SU-DHL-6 (cell line): ENCODE data around the gene RGL4.

Experiments used
- H2AFZ ChIP-seq: fragments of 200-600 bp; sonication (generic); 2 replicates; pipeline ENCODE4 v1.6.1; 2014; ENCODE audit warnings: low read depth, mild to moderate bottlenecking, moderate library complexity, mixed read lengths, antibody characterized with exemption, low read length; ENCODE audit not compliant: severe bottlenecking
- H3F3A ChIP-seq: fragments of 200-600 bp; shearing (Covaris generic); 2 replicates; pipeline ENCODE4 v1.6.0; 2016; ENCODE audit warnings: antibody characterized with exemption, mild to moderate bottlenecking; ENCODE audit not compliant: insufficient read depth
- H3K27ac ChIP-seq: fragments of 200-600 bp; sonication (generic); 2 replicates; pipeline ENCODE4 v1.5.1; 2016; ENCODE audit warnings: low read depth, mild to moderate bottlenecking, low read length, moderate library complexity, mixed read lengths
- H3K27me3 ChIP-seq: fragments of 200-600 bp; sonication (generic), shearing (Covaris generic); 2 replicates; pipeline ENCODE4 v1.6.0; 2014; ENCODE audit warnings: mild to moderate bottlenecking, low read length
- H3K36me3 ChIP-seq: fragments of 200-600 bp; sonication (generic); 2 replicates; pipeline ENCODE4 v1.6.1; 2014; ENCODE audit warnings: mild to moderate bottlenecking, low read length, mixed read lengths
- H3K4me2 ChIP-seq: fragments of 300-600, 200-600 bp; shearing (Covaris generic), sonication (generic); 2 replicates; pipeline ENCODE4 v1.6.0; 2014; ENCODE audit warnings: low read length, low read depth, mild to moderate bottlenecking; ENCODE audit not compliant: poor library complexity, severe bottlenecking
- H3K4me3 ChIP-seq: fragments of 200-600 bp; sonication (generic); 2 replicates; pipeline ENCODE4 v1.5.1; 2014; ENCODE audit warnings: antibody characterized with exemption, low read length, mild to moderate bottlenecking, mixed read lengths; ENCODE audit not compliant: insufficient read depth, poor library complexity, severe bottlenecking
- H3K79me2 ChIP-seq: fragments of 200-600 bp; sonication (generic); 2 replicates; pipeline ENCODE4 v1.6.1; 2014; ENCODE audit warnings: mild to moderate bottlenecking, low read length, moderate library complexity; ENCODE audit not compliant: insufficient read depth
- H3K9ac ChIP-seq: fragments of 200-600 bp; sonication (generic); 2 replicates; pipeline ENCODE4 v1.7.0; 2014; ENCODE audit warnings: mild to moderate bottlenecking, low read length
- H3K9me2 ChIP-seq: fragments of 200-600 bp; sonication (generic); replicated peaks from 2 replicates; pipeline ENCODE4 v1.6.1; 2014; ENCODE audit warnings: low read length; ENCODE audit not compliant: insufficient read depth
- H3K9me3 ChIP-seq: fragments of 200-600 bp; sonication (generic); 2 replicates; pipeline ENCODE4 v1.6.1; 2014; ENCODE audit warnings: low read length, mixed read lengths; ENCODE audit not compliant: insufficient read depth
- H4K20me1 ChIP-seq: fragments of 200-600 bp; sonication (generic); 2 replicates; pipeline ENCODE4 v1.6.1; 2014; ENCODE audit warnings: low read depth, mild to moderate bottlenecking, antibody characterized with exemption, low read length, moderate library complexity, mixed read lengths
- EZH2phosphoT487 ChIP-seq: fragments of 200-600 bp; sonication (generic), shearing (Covaris generic); conservative IDR thresholded peaks from 2 replicates; pipeline ENCODE4 v1.6.1; 2018; ENCODE audit warnings: mild to moderate bottlenecking, antibody characterized with exemption, low read length, moderate library complexity, mixed read lengths
- TF ChIP-seq, protein P1 (sequence below): fragments of 200-600 bp; sonication (generic); IDR thresholded peaks from one replicate; pipeline ENCODE4 v1.5.1; 2017; ENCODE audit warnings: antibody characterized with exemption, mild to moderate bottlenecking, low read length, moderate library complexity; ENCODE audit not compliant: insufficient read depth, poor library complexity, severe bottlenecking

Gene RGL4

DNA sequence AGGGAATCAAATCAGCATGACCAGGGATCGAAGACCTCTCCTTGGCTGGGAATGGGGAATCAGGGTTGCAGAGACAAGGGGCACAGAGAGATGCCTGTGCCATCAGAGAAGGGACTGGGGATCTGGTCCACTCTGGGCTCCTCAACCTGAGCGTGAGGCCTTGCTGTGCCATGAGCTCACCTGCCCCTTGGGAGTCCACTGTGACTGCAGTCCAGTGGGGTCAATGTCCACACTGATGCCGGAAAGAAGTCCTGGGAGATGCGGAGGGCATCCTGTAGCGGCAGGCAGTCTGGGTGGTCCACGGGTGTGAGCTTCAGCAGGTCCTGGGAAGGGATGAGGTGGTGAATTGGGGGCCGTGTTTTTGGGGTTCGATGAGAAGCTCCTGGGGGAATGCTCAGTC is 7.3 kb upstream of the RGL4 start:
- no peaks in the 10 kb centered on the region for H3K9me3 ChIP-seq
- H3K79me2 ChIP-seq: no peaks in the 10 kb centered on the region
- H3K27me3 ChIP-seq: no peaks in the 10 kb centered on the region
- no peaks in the 10 kb centered on the region for H3K36me3 ChIP-seq
- H2AFZ ChIP-seq: no peak overlapping the region
- no peaks in the 10 kb centered on the region for H3F3A ChIP-seq
- H3K4me3 ChIP-seq: no peak overlapping the region
- TF ChIP-seq, protein P1, sequence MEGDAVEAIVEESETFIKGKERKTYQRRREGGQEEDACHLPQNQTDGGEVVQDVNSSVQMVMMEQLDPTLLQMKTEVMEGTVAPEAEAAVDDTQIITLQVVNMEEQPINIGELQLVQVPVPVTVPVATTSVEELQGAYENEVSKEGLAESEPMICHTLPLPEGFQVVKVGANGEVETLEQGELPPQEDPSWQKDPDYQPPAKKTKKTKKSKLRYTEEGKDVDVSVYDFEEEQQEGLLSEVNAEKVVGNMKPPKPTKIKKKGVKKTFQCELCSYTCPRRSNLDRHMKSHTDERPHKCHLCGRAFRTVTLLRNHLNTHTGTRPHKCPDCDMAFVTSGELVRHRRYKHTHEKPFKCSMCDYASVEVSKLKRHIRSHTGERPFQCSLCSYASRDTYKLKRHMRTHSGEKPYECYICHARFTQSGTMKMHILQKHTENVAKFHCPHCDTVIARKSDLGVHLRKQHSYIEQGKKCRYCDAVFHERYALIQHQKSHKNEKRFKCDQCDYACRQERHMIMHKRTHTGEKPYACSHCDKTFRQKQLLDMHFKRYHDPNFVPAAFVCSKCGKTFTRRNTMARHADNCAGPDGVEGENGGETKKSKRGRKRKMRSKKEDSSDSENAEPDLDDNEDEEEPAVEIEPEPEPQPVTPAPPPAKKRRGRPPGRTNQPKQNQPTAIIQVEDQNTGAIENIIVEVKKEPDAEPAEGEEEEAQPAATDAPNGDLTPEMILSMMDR: no peak
- no peak for TF ChIP-seq EZH2phosphoT487
- H3K4me2 ChIP-seq: no peak overlapping the region
- no peak overlapping the region for H3K9ac ChIP-seq
- no peak overlapping the region for H3K27ac ChIP-seq
- no peaks in the 10 kb centered on the region for H4K20me1 ChIP-seq
- H3K9me2 ChIP-seq: no peaks in the 10 kb centered on the region

DNA sequence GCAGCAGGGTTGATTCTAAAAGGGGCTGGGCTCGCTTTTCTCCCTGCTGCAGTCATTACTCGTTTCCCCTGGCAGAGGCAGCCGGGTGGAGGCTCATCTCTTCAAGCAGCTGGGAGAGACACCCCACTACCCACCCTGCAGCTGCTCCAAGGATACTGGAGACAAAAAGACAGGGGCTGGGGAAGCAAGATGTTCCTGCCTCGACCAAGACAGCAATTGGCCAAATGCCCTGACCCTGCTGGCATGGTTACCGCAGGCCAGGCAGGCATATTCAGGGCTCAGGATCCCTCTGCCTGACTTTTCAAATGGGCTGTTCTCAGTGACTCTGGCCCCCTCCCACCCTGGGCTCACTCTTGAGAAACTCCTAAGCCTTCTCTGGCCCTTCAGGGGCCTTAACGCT is 6.8 kb upstream of the RGL4 start:
- Histone ChIP-seq H3K36me3 (no peaks in the 10 kb centered on the region), H3K79me2 (no peaks in the 10 kb centered on the region), H3K9me2 (no peaks in the 10 kb centered on the region), H3K4me2 (no peak overlapping the region), H2AFZ (no peak overlapping the region), H3K9ac (no peak overlapping the region), H3F3A (no peaks in the 10 kb centered on the region), H4K20me1 (no peaks in the 10 kb centered on the region), H3K4me3 (no peak overlapping the region), H3K27ac (no peak overlapping the region), H3K27me3 (no peaks in the 10 kb centered on the region), H3K9me3 (no peaks in the 10 kb centered on the region)
- TF ChIP-seq, protein P1: no peak
- TF ChIP-seq EZH2phosphoT487: no peak

DNA sequence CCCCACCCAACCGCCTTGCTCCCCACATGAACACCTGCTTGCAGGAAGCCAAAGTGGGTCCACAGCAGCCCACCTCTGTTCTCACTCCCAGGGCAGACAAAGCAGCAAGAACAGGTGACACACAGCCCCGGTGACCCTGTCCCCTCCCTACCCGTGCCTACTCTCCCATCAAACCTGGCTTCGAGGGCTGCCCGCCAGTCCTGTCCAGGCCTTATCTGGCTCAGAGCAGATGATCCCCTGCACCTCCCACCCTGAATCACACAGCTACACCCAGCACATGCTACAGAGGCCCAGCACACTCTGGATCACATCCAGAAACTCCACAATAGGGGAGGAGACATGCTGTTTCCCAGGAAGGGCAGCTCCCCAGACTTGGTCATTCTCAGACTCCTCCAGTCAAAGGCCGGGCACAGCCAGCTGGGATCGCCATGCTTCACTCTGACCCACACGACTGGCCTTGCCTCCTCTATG is 6.2 kb upstream of the RGL4 start:
- H3K79me2 ChIP-seq: no peaks in the 10 kb centered on the region
- no peaks in the 10 kb centered on the region for H3F3A ChIP-seq
- no peak overlapping the region for H3K9ac ChIP-seq
- no peak overlapping the region for H2AFZ ChIP-seq
- no peaks in the 10 kb centered on the region for H3K9me3 ChIP-seq
- TF ChIP-seq, protein P1: no peak
- no peak for TF ChIP-seq EZH2phosphoT487
- no peak overlapping the region for H3K27ac ChIP-seq
- H3K9me2 ChIP-seq: no peaks in the 10 kb centered on the region
- no peak overlapping the region for H3K4me2 ChIP-seq
- H3K36me3 ChIP-seq: no peaks in the 10 kb centered on the region
- no peak overlapping the region for H3K4me3 ChIP-seq
- no peaks in the 10 kb centered on the region for H3K27me3 ChIP-seq
- no peaks in the 10 kb centered on the region for H4K20me1 ChIP-seq

DNA sequence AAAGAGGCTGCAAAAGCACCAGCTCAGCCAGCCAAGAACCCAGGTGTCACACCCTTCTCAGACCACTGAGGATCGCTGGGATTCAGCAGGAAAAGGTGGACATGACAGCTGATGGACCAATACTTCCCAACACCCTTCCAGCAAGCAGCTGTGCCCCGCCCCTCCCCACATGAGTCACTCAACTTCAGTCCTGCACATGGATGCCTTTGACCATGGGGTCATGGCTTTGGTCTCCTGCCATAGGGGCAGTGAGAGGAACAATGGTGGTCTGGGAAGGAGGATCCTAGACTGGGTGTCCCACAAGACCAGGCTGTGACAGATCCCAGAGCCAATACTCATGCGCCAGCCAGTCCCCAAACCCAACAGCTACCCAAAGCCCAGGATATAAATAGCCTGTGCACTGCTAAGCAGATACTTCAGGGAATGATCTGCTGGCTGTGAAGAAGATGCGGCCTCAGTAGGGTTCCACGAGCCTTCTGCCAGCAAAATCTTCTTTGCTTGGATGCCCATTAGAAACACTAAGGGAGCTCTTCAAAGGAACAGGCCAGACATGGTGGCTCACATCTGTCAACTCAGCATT is 5.5 kb upstream of the RGL4 start:
- no peak overlapping the region for H2AFZ ChIP-seq
- H3K36me3 ChIP-seq: no peaks in the 10 kb centered on the region
- H3F3A ChIP-seq: no peaks in the 10 kb centered on the region
- TF ChIP-seq, protein P1: no peak
- no peak for TF ChIP-seq EZH2phosphoT487
- no peak overlapping the region for H3K4me3 ChIP-seq
- no peaks in the 10 kb centered on the region for H3K27me3 ChIP-seq
- no peaks in the 10 kb centered on the region for H3K79me2 ChIP-seq
- H3K4me2 ChIP-seq: no peak overlapping the region
- no peaks in the 10 kb centered on the region for H3K9me3 ChIP-seq
- no peaks in the 10 kb centered on the region for H3K9me2 ChIP-seq
- H3K9ac ChIP-seq: no peak overlapping the region
- H4K20me1 ChIP-seq: no peaks in the 10 kb centered on the region
- H3K27ac ChIP-seq: no peak overlapping the region
